ENCODE measurements around the gene CACNA2D2.

DNA sequence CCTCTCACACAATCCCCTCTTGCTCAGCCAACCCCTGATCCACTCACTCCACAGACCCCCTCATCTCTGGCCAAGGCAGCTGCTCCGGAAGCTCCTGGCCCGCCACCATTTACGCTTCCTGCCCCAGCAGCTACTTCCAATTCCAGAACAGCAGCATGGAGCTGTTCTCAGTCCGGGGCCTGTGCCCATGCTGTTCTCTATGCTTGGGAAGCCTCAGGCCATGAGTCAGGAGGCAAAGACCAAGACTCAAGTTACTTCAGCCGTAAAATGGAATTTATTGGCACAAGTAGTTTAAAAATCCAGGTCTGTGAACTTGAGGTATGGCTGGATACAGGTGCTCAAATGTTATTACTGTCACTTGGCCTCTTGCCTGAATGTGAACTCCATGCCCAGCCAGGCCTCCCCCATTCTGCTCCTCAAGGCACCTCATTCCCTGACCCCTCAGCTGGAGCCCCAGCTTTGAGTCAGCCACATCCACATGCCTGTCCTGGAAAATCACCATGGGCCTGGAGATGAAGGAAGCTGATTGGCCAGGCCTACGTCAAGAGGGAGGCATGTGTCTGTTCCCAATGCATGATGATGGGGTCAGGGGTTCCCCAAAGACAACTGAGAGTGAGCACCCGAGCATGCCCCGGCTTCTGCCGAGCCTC, 31.4 kb upstream of the CACNA2D2 start:
- TF ChIP-seq SP1 (IDR thresholded peaks at IDR 0.05) (no peak), REST (IDR thresholded peaks at IDR 0.05) (no peak), FOXA1 (IDR thresholded peaks at IDR 0.05) (no peak)

Data from liver (tissue), 2 donors.